Heart left ventricle (tissue), 16 donors: ENCODE measurements around the gene ARHGEF18. TPM values are rescaled to one million over a fixed set of nuclear protein-coding genes. Genes with fewer than 3 reads are reported as not detected.

ENCODE experiments used
- ATAC-seq, 4 donors: fragments of 200-7000 bp; cut with Tn5 transposase; one replicate each; pipeline ENCODE4 v1.9.1; 2020 to 2022; ENCODE audit warnings: moderate library complexity in 4 of 4, mild to moderate bottlenecking in 3 of 4, moderate number of reproducible peaks in 1 of 4
- DNase-seq, 5 donors: peaks; one replicate each; pipeline ENCODE4 v3.0.0-alpha.2; 2020
- H3K27ac ChIP-seq, 12 donors: fragments of 200-600 bp; sonication (generic) in 4 of 12; one replicate each; pipeline versions ENCODE4 v1.5.0 to v1.8.0; 2016 to 2022; ENCODE audit warnings: mild to moderate bottlenecking in 2 of 12
- H3K27me3 ChIP-seq, 9 donors: fragments of 200-600 bp; sonication (generic) in 2 of 9; one replicate each; pipeline versions ENCODE4 v1.5.1 to v1.8.0; 2016 to 2022; ENCODE audit warnings: mild to moderate bottlenecking in 3 of 9
- H3K36me3 ChIP-seq, 9 donors: fragments of 200-600 bp; sonication (generic) in 2 of 9; one replicate each; pipeline versions ENCODE4 v1.5.0 to v1.8.0; 2018 to 2022; ENCODE audit warnings: mild to moderate bottlenecking in 2 of 9
- H3K4me1 ChIP-seq, 12 donors: fragments of 200-600 bp; sonication (generic) in 4 of 12; one replicate each; pipeline versions ENCODE4 v1.5.0 to v1.8.0; 2016 to 2022; ENCODE audit warnings: mild to moderate bottlenecking in 3 of 12
- H3K4me3 ChIP-seq, 12 donors: fragments of 200-600 bp; sonication (generic) in 4 of 12; one replicate each; pipeline versions ENCODE4 v1.5.0 to v1.8.0; 2017 to 2022; ENCODE audit warnings: mild to moderate bottlenecking in 9 of 12, moderate library complexity in 4 of 12
- H3K9me3 ChIP-seq, 12 donors: fragments of 200-600 bp; sonication (generic) in 4 of 12; one replicate each; pipeline versions ENCODE4 v1.5.0 to v1.8.0; 2016 to 2022; ENCODE audit warnings: mild to moderate bottlenecking in 1 of 12
- CTCF ChIP-seq, 12 donors: fragments of 200-600 bp; sonication (generic) in 4 of 12; IDR thresholded peaks; one replicate each; pipeline versions ENCODE4 v1.5.0 to v1.8.0; 2018 to 2022; ENCODE audit warnings: antibody characterized with exemption in 12 of 12, mild to moderate bottlenecking in 5 of 12
- POLR2A ChIP-seq, 2 donors: fragments of 450-650 bp; IDR thresholded peaks; one replicate each; pipeline ENCODE4 v1.6.1; 2017; ENCODE audit warnings: antibody characterized with exemption in 2 of 2, mild to moderate bottlenecking in 2 of 2, moderate library complexity in 2 of 2
- WGBS, 4 donors: extraction: QIAGEN DNeasy Blood & Tissue Kit in 2 of 4; methylation state at CpG; one replicate each; pipeline versions ENCODE4 v1.1.5 to v1.1.7; 2013 to 2018; 5-methylcytosine and 5-hydroxymethylcytosine counted together
- intact Hi-C, 10 donors: fragments of 100-400 bp; cut with DNase I; formaldehyde crosslinking; loops; one replicate each; pipeline versions ENCODE4 v1.11.1 to v1.14.2; 2022
- polyA plus RNA-seq, 2 donors: library from polyadenylated mRNA; stranded (reverse); fragments of 200-250 nt; gene quantifications; one replicate each; pipeline ENCODE4 v1.2.3, GENCODE V29; 2013
- total RNA-seq, 9 donors: library from RNA; depleted of rRNA in 2 of 9; stranded (reverse); fragments of >200 nt in 2 of 9; fragmentation: NEBNext Ultra II Directional in 3 of 9; extraction: Animal tissue kit (Norgen Biotek cat#: 25700) in 3 of 9; gene quantifications; one replicate each; pipeline versions ENCODE4 v1.1.0 to v1.2.4, GENCODE V29; 2016 to 2023
- donor health status: ischemic (EF 13 %, LVEDD 7.1; RV severe dilation, severe dysfunction).
- donor health status: healthy with polysubstance abuse.
- donor health status: DM: no; HTN: yes; CAD: no.
- donor health status: DM: no; HTN: no; CAD: no.
- donor health status: ischemic (EF 25% LVEDD 6.9; RV normal size, moderate dysfunction).
- donor health status: ischemic (EF 25% LVEDD 5.7; RV mildly dilated, moderate dysfunction).
- donor health status: healthy.
- donor health status: DM: yes; HTN: yes; CAD: no.
- donor health status: ischemic (EF 35%, LVEDD 5.7; RV mildly dilated, moderate dysfunction).
- donor health status: nonischemic (EF 11% LVEDD 7.7; RV severe dilation, severe dysfunction).
- donor health status: DM: yes; HTN: yes; CAD: no.
- donor health status: PGD.
- donor health status: ischemic (EF 29% LVEDD 5.4; RV normal size, mild dysfunction).
- donor health status: nonischemic (EF 23%, LVEDD 6.1; RV moderate dilation, normal function).

The ARHGEF18 gene
- total and polyA plus RNA-seq, 11 donors = 4.1 to 15.1 (median 9.1) TPM

- TF ChIP-seq CTCF (IDR thresholded peaks at IDR 0.05) (peak in 7 of 12 donors; percentile 9 to 30 (median 23)), POLR2A (IDR thresholded peaks at IDR 0.05) (no peak)
- Histone ChIP-seq H3K27me3 (no peaks in the 10 kb centered on the region), H3K27ac (no peak overlapping the region), H3K9me3 (peaks cover 0 to 11% (median 4%) of the 10 kb centered on the region in 12 donors), H3K4me1 (peaks cover 0 to 4% (median 3%) of the 10 kb centered on the region in 12 donors), H3K4me3 (no peak overlapping the region), H3K36me3 (no peaks in the 10 kb centered on the region)
- 74 to 83% (median 79%) methylated on average over 10 of the region's 10 CpGs for WGBS, 4 donors
- DNase-seq (no peak), ATAC-seq (no peak)
- intact Hi-C loops = no loop called here
These were observed 22.4 kb upstream of the ARHGEF18 start for GRCh38 chr19:7326105-7326877.

GRCh38 chr19:7327802-7328201 is 20.9 kb upstream of the ARHGEF18 start:
- H3K4me3 ChIP-seq = no peak overlapping the region
- intact Hi-C loops = no loop called here
- no peaks in the 10 kb centered on the region for H3K36me3 ChIP-seq
- H3K9me3 ChIP-seq = peaks cover 0 to 11% (median 4%) of the 10 kb centered on the region in 12 donors
- no peak for ATAC-seq
- no peaks in the 10 kb centered on the region for H3K27me3 ChIP-seq
- DNase-seq = no peak
- no peak overlapping the region for H3K27ac ChIP-seq
- 69 to 81% (median 78%) methylated on average over 1 of the region's 1 CpG for WGBS, 4 donors
- TF ChIP-seq CTCF (IDR thresholded peaks at IDR 0.05) (no peak), POLR2A (IDR thresholded peaks at IDR 0.05) (no peak)
- H3K4me1 ChIP-seq = peaks cover 0 to 2% (median 0%) of the 10 kb centered on the region in 12 donors

GRCh38 chr19:7328647-7329046 is 20.1 kb upstream of the ARHGEF18 start:
- DNase-seq = no peak
- WGBS, 4 donors = 88 to 94% (median 91%) methylated on average over 4 of the region's 4 CpGs
- intact Hi-C loops = no loop called here
- no peak overlapping the region for H3K4me3 ChIP-seq
- peaks cover 0 to 11% (median 4%) of the 10 kb centered on the region in 12 donors for H3K9me3 ChIP-seq
- ATAC-seq = no peak
- TF ChIP-seq CTCF (IDR thresholded peaks at IDR 0.05) (no peak), POLR2A (IDR thresholded peaks at IDR 0.05) (no peak)
- no peaks in the 10 kb centered on the region for H3K27me3 ChIP-seq
- peaks cover 0 to 9% (median 1%) of the 10 kb centered on the region in 12 donors for H3K4me1 ChIP-seq
- no peaks in the 10 kb centered on the region for H3K36me3 ChIP-seq
- no peak overlapping the region for H3K27ac ChIP-seq

GRCh38 chr19:7331446-7331845 is 17.3 kb upstream of the ARHGEF18 start:
- Histone ChIP-seq H3K4me1 (peaks cover 0 to 15% (median 7%) of the 10 kb centered on the region in 12 donors), H3K27ac (no peak overlapping the region), H3K9me3 (no peaks in the 10 kb centered on the region), H3K27me3 (no peaks in the 10 kb centered on the region), H3K36me3 (no peaks in the 10 kb centered on the region), H3K4me3 (no peak overlapping the region)
- TF ChIP-seq POLR2A (IDR thresholded peaks at IDR 0.05) (no peak), CTCF (IDR thresholded peaks at IDR 0.05) (no peak)
- ATAC-seq (no peak), DNase-seq (no peak)
- WGBS, 4 donors = 83 to 90% (median 85%) methylated on average over 4 of the region's 4 CpGs
- intact Hi-C loops = loop anchor here in 2 of 10 donors (5.0 kb wide), 2 partner anchors 34 to 39 kb away; partner anchors contain the start of gene INSR (in 1 of the 2)
